GM18858 (cell line): ENCODE measurements around the gene GPR135.
"Not testable (repeated sequence)": the region's sequence is repeated elsewhere in the genome, so short reads cannot be mapped to it uniquely, and the experiment has no call there.

Source experiments
- ATAC-seq: cut with Tn5 transposase; IDR thresholded peaks from one replicate; pipeline ENCODE4 v1.9.1; 2021; ENCODE audit not compliant: unreplicated experiment

Gene GPR135

GRCh38 chr14:59478540-59478939, 13.4 kb upstream of the GPR135 start:
- no peak for ATAC-seq

- ATAC-seq = no peak
These were observed 10.5 kb upstream of the GPR135 start for GRCh38 chr14:59475709-59476108.

- no peak for ATAC-seq
These were observed 9.0 kb upstream of the GPR135 start for GRCh38 chr14:59474172-59474571.

GRCh38 chr14:59464486-59465315, 479 bp downstream of the GPR135 start:
- ATAC-seq = peak; percentile 33

- ATAC-seq = peak; percentile 11
These were observed 1.2 kb downstream of the GPR135 start for GRCh38 chr14:59463787-59464485.

- ATAC-seq = no peak
These were observed 3.3 kb downstream of the GPR135 start for GRCh38 chr14:59461891-59462290.

- no peak for ATAC-seq
These were observed 4.8 kb downstream of the GPR135 start for GRCh38 chr14:59460378-59460777.

GRCh38 chr14:59458486-59458885, 6.7 kb downstream of the GPR135 start:
- no peak for ATAC-seq

GRCh38 chr14:59455411-59455810, 9.8 kb downstream of the GPR135 start:
- ATAC-seq = no peak

GRCh38 chr14:59454139-59454538, 11.0 kb downstream of the GPR135 start:
- ATAC-seq = no peak

- ATAC-seq = no peak
These were observed 13.3 kb downstream of the GPR135 start for GRCh38 chr14:59451849-59452248.

GRCh38 chr14:59450716-59451115, 14.5 kb downstream of the GPR135 start:
- no peak for ATAC-seq

GRCh38 chr14:59448673-59449072, 16.5 kb downstream of the GPR135 start:
- not testable (repeated sequence) for ATAC-seq

GRCh38 chr14:59439256-59439965, 25.8 kb downstream of the GPR135 start:
- no peak for ATAC-seq

GRCh38 chr14:59438195-59438647, 27.0 kb downstream of the GPR135 start:
- ATAC-seq = no peak

- no peak for ATAC-seq
These were observed 29.2 kb downstream of the GPR135 start for GRCh38 chr14:59435987-59436386.

GRCh38 chr14:59435101-59435500, 30.1 kb downstream of the GPR135 start:
- no peak for ATAC-seq

GRCh38 chr14:59429790-59430189, 35.4 kb downstream of the GPR135 start:
- no peak for ATAC-seq

GRCh38 chr14:59428581-59429012, 36.6 kb downstream of the GPR135 start:
- ATAC-seq = no peak

- ATAC-seq = no peak
These were observed 37.3 kb downstream of the GPR135 start for GRCh38 chr14:59427653-59428580.
